GM19324 (cell line): ENCODE results near the gene SMARCAL1.
"Not testable (repeated sequence)": the region's sequence is repeated elsewhere in the genome, so short reads cannot be mapped to it uniquely, and the experiment has no call there.

Experiments used
- ATAC-seq: cut with Tn5 transposase; IDR thresholded peaks from one replicate; pipeline ENCODE4 v1.9.1; 2021; ENCODE audit warnings: mild to moderate bottlenecking, moderate library complexity; ENCODE audit not compliant: unreplicated experiment, low FRiP score

SMARCAL1 gene

DNA sequence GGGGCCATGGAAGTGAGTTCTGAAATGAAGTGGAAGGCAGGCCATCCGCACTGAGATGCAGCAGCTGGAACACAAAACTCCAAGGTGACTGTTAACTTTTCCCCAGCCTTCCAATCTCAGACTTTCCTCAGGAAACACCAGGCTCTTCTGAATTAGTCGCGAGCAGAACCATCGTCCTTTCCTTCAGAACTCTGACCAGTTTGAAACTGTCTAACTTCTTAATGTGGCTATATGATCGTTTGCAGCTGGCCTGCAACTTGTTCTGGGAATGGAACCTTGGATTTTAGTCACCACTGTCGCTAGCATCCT, 85.7 kb downstream of the SMARCAL1 start:
- no peak for ATAC-seq

DNA sequence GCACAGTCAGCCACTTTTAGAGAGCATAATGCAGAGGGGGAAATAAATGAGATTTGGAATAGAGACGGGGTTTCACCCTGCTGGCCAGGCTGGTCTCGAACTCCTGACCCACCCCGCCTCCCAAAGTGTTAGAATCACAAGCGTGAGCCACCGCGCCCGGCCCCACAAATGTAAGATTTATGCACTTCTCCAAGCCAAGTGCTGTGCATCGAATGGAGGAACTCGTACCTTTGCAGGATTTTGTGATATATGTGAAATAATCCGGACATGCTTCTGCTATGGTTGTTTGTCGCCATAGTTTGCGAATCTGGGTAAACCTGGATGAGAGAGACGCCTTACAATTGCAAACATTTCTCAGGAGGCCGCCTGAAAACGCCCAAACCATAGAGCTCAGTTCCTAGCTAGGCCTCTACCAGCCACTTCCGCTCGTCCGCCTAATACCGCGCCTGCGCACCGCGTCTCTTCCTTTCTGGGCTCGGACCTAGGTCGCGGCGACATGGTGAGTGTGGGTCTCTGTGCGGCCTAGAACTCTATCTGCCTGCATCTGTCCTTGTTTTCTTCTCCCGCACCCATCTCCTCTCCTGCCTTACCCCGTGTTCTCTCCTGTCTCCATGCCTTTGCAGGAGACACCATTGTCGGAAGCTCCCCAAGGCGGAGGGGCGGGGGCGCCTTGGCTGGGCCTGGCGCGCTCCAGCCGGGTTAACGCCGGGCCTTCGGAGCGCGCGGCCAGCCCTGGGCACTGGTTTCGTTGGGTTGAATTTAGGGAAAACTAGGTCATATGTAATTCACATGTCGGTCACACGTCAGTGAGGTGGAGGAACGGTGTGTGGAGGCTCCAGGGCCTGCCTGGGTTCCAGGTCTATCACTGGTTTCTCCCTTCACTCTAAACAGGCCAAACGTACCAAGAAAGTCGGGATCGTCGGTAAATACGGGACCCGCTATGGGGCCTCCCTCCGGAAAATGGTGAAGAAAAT, 86.4 kb downstream of the SMARCAL1 start, which contains the start of gene RPL37A:
RPL37A (plus strand) TSS at position 466 of the 974 bp plus-strand sequence; CDS start at position 497, 31 bp downstream.
- peak; percentile 94 for ATAC-seq

GRCh38 chr2:216499641-216500218, 87.4 kb downstream of the SMARCAL1 start:
- ATAC-seq: no peak

DNA sequence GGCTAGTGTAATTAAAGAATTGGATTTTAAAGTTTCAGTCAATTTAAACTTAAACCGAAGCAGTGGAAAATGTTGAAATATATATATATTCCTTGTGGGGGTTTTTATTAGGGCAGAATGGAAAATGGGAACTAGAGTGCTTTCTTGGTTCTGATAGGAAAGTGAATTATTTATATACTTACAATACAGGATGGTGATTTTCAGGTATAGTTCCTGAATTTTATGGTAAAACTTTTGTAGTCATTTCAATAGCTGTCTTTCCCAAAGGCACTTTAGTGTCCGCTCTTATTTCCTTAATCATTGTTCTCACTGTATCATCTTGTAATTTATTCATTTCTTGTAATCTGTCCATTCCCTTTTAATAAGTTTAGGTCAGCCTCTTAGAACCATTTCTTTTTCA, 88.3 kb downstream of the SMARCAL1 start:
- ATAC-seq: no peak

- no peak for ATAC-seq
These were observed 89.6 kb downstream of the SMARCAL1 start for GRCh38 chr2:216501854-216502253.

DNA sequence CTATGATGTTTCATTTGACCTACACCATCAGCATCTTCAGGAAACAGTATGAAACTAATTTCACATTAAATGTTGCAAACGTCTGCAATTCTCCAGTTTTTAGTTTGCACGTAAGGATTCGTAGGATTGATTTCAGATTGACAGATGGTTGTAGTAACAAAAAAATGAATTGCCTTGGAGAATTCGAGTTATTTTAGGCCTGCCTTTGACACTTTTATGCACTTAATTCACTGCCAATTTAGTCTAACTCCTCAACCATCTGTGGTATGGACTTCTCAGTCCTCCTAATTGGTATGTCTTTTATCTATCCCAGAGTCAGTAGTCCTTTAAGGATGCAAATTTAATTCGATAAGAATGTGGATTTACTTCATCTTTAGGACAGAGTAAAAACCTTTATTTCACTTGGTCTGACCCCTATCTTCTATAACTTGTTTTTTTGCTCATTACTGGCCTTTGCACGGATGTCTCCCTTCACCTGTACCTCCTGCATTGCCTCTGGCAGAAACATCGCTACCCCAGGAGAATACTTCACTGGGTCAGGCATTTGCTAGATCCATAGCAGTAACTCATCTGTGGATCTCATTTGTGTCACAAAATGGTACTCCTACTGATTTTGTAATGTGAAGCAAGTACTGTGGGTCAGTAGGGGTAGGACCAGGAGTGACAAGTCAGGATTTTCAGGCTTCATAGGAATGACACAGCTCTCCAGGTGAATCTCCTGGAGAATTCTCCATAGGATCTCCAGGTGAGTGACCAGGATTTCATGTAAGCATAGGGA, 90.3 kb downstream of the SMARCAL1 start:
- no peak for ATAC-seq

- ATAC-seq: no peak
These were observed 90.9 kb downstream of the SMARCAL1 start for GRCh38 chr2:216503159-216503629.

DNA sequence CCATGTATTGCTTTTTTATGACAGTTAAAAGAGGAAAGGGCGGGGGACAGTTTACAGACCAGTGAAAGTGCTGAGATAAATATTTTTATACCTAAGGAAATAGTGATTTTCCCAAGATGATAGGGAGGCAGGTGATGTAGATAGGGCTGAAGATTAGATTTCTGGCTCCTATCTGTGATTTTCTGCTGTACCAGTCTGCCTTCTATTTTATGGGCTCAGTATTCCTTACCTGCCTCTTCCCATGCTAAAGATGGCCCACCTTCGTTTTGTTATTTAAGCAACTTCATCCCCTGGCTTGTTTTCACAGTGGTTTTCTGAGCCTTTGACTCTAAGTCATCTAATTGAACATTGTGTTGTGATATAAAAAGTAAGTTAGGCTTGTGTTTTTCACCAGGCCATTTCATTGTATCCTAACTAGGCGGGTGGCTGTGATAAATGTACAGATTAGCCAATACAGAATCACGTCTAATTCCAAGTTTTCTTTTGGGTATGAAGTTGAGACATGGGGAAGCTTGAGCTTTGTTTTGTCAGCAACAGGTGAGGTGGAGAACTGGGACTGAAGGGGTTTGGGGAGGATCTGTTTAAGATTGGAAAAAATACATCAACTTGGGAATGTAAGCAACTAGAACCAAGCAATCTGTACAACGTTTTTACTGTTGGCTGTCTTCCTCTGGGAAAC, 91.6 kb downstream of the SMARCAL1 start:
- no peak for ATAC-seq

- no peak for ATAC-seq
These were observed 92.1 kb downstream of the SMARCAL1 start for GRCh38 chr2:216504376-216504762.

- ATAC-seq: no peak
These were observed 93.1 kb downstream of the SMARCAL1 start for GRCh38 chr2:216505133-216506106.

- ATAC-seq: no peak
These were observed 95.2 kb downstream of the SMARCAL1 start for GRCh38 chr2:216507220-216508160.

DNA sequence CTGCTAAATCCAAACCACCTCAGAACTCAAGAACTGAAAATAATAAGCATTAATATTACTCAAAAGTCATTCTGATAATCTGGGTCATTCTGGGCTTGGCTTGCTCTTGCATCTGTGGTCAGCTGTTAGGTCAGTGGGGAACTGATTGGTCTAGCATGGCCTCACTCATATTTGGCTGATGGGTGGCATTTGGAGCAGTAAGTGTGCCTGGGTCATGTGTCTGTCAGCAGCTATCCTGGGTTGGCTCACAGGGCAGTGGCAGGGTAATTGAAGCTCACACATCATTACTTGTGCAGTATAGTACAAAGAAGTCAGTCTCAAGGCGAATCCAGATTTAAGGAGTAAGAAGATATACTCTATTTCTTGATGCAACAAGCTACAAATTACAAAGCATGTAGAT, 95.9 kb downstream of the SMARCAL1 start:
- ATAC-seq: no peak

GRCh38 chr2:216516730-216517350, 104.6 kb downstream of the SMARCAL1 start:
- no peak for ATAC-seq

- ATAC-seq: no peak
These were observed 105.4 kb downstream of the SMARCAL1 start for GRCh38 chr2:216517447-216518225.

- ATAC-seq: not testable (repeated sequence)
These were observed 106.4 kb downstream of the SMARCAL1 start for GRCh38 chr2:216518566-216519119.

- peak; percentile 74 for ATAC-seq
These were observed 107.0 kb downstream of the SMARCAL1 start for GRCh38 chr2:216519154-216519762.
